Skin of body (tissue), 2 donors: ENCODE measurements around the gene SRGAP2C. TPM values are rescaled to one million over a fixed set of nuclear protein-coding genes. Genes with fewer than 3 reads are reported as not detected.
"Not testable (repeated sequence)": the region's sequence is repeated elsewhere in the genome, so short reads cannot be mapped to it uniquely, and the experiment has no call there.

Experiments
- DNase-seq: peaks from one replicate; lab custom pipeline; 2025; lab: John Stamatoyannopoulos, UW
- total RNA-seq: library from RNA; depleted of rRNA; stranded (reverse); fragments of >200 nt; gene quantifications from one replicate; pipeline ENCODE4 v1.2.3, GENCODE V29; 2014

SRGAP2C gene
- 13.4 TPM for total RNA-seq

DNA sequence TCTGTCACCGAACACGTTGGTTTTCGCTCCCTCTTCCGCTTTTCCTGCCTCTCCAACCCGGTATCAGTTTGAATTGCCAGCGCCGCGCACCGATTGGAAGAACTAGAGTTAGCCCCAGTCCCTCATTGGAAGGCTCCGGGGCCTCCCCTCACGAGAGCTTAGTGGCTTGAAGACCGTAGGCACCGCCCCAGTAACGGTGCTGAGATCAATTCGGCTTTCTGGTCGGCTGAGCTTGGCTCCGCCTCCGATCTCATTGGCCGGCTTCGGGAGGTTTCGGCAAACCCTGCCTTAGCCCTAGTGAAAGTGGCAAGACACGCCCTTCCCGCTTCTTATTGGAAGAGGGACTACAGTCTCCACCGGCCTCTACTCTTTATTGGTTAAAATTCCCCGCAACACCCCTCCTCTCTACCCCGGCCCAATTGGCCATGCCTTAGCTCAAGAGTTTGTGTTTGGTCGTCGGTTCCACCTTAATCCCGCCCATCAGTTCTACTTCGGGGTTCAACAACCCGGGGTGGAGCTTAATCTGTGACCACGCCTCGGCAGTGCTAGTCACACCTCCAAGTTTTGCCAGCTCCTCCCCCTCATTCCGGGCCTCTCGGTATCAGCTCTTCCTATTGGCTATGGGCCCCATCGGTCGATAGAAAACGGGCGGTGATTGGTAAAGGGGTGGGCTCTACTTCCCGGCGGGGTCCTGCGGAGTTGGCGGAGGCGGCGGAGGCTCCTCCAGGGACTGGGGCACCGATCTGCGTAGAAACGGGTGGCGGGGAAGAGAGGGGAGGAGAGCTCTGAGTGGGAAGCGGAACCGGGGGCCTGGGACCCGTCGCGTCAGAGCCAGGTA, at the start of gene SRGAP2C, which contains the start of gene FAM72B:
TSS of gene SRGAP2C (plus strand) at position 686 of the 838 bp plus-strand sequence. CDS start 2,472 bp downstream, outside the sequence.
TSS of gene FAM72B (minus strand) at position 51 of the 838 bp plus-strand sequence. CDS start 851 bp downstream, outside the sequence.
- DNase-seq: peak; percentile 96

DNA sequence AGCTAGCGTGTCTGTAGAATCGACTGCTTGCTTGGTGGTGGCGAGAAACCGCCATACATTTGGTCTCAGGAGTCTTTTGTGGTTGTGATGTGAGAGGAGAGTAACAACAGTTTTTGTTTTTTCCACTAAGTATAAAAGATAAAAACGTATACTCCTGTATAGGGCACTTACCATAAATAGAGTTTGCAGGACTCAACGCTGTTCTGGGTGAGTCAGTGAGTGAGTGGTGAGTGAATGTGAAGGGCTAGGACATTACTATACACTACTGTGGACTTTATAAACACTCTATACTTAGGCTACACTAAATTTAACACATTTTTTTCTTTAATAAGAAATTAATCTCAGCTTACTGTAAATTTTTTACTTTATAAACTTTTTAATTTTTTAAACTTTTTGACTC, 44.4 kb upstream of the SRGAP2C start:
- not testable (repeated sequence) for DNase-seq

DNA sequence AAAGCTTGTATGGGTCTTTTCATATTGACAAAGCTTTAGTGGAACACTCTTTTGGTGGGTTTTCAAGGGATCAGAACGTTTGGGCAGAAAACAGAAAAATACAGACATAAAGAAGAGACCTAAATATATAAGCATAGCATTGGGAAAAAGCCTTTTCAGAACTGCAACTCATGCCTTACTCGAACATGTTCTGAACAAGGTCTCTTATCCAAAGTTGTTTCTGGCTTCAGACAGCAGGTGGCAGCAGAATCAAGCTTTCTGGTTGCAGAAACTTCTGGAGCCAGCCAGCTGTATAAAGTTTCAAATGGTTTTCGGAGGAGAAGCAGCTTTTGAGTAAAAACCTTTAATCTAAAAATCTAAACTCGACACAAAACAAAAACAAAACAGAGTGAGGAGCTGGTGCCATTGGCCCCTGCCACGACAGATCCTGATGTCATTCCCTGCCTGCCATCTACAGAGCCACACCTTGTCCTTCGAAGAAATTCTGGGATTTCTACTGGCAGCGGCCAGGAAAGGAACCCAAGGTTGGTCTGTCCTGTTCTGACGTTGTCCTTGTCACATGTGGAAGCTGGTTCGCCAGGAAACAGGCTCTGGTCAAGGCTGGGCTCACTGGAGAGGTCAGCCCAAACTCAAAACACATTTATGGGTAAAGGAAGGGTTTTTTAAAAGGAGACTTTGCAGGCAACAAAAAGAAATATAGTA, 36.1 kb upstream of the SRGAP2C start:
- not testable (repeated sequence) for DNase-seq

DNA sequence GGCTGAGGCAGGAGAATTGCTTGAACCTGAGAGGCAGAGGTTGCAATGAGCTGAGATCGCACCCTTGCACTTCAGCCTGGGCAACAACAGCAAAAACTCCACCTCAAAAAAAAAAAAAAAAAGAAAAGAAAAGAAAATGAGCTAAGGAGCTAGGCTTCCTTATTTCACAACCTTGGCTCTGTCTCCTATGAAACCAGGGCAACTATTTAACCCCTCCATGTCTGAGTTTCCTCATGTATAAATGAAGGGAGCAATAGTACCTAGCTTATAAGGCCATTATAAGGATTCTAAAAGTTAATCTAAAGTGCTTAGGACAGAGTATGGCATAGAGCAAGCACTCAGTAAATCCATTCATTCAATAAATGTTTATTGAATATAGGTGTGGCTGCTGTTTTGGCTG, 33.5 kb upstream of the SRGAP2C start:
- not testable (repeated sequence) for DNase-seq

DNA sequence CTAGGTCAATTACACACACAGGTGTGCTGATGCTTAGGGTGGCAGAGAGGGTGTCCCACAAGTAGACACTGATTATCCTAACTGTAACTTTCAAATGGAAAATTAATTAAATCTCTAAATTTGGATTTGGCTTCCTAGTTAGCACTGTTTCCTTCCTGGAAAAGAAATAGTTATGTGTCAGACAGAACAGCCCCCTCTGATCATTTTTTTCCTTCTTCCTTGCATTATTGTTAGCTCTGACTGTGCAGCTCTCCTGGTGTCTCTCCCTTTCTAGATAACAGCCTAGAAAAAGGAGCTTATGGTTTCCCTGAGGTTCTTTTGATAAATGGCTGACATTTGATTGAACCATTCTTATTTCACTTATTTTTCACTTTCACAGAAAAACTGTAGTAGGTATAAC, 32.0 kb upstream of the SRGAP2C start:
- DNase-seq: not testable (repeated sequence)

DNA sequence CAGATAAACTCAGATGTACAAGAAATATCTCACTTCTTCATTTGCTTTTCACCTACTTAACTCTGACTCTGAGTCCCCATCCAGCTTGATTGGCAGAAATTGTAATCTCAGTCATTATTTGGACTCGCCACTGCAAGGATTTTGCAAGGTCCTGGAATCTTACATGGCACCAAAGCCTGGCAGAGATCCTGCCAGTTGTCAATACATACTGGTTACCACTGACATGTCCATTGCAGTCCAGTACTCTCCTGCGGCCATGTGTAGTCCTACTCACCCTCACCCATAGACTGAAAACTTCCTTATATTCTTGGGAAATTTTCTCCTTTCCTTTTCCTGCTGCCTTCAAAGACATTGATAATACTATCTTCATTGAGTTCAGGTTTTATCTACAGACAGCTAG, 30.0 kb upstream of the SRGAP2C start:
- DNase-seq: not testable (repeated sequence)

DNA sequence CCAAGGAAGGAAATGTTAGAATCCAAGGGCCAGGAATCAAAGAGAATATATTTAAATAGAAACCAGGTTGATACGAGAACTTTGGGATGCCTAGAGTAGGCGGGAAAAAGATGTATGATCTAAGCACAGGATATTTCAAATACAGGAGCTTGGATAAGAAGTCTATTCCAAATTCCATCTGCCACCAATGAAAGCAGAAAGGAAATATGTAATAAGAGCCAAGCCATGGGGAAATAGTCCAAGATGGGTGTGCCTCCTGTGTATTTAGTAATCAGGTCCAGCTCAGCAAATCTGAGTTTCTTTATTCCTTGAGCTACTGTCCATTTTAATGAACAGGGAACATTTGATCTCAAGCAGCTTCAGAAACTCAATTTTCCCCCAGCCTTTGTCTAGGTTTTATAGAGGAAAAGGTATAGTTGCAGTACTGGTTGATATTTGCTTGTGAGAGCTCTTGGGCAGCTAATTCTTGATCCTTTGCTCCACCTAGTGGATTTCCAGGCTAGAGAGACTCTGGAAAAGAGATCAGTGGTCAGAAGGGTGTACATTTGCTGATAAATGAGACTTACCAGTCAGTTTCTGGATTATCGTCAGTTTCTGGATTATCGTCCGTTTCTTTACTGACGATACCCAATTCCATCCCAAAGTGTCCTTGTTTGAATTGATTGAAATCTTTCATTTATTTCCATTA, 29.0 kb upstream of the SRGAP2C start:
- DNase-seq: peak; percentile 5

DNA sequence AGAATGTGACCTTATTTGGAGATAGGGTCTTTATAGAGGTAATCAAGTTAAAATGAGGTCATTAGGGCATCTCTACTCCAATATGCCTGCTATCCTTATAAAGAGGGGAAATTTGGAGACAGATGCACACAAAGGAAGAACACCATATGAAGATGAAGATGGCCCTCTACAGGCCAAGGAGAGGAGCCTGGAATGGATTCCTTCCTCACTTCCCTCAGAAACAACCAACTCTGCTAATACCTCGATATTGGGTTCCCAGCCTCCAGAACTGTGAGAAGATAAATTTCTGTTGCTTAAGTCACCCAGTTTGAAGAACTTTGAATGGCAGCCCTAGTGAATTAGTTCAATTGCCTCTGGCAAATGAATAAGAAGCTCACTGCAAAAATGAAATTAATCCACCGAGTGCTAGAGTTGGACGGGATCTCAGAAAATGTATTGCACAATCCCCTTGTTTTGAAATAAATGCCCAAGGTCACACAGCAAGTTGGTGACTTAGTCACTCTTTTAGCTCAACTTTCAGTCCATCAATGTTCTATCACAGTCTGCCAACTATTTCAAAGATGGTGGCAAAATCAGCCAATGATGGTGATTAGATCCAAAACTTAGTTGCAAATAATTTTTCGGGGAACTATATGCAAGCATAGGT, 27.7 kb upstream of the SRGAP2C start:
- not testable (repeated sequence) for DNase-seq

DNA sequence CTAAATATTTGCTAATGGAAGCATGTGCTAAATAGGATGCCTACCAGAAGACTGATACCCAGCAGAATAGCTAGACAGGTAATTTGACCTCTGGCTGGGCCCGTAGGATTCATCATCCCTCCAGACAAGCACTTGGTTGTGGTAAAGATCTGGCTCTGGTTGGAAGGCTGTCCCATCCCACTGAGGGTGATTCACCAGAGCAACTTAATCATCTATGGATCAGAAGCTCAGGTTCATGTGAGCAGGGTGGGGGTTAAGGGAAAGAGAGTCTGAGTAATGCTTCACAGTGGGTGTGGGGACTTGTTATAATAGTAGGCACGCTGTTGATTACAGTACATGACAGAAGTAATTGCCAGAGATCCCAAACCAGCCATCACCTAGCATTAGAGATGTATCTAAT, 27.2 kb upstream of the SRGAP2C start:
- DNase-seq: not testable (repeated sequence)

DNA sequence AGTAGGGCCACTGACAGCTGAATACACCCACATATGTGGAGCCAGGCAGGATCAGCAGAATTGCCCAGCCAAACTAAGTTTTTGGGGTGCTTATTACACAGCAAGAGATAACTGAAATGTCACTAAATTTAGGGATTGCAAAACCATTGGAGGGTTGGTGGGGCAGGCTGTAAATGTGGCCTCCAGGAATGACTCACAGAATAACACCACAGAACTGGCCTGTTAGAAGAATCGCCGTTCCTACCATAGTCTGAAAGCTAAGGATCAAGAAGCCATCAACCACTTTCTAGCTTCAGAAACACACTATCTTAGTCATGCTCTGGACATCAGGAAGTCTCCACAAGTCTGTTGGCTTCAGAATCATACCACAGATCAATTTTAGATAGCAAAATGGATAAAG, 24.7 kb upstream of the SRGAP2C start:
- DNase-seq: not testable (repeated sequence)

DNA sequence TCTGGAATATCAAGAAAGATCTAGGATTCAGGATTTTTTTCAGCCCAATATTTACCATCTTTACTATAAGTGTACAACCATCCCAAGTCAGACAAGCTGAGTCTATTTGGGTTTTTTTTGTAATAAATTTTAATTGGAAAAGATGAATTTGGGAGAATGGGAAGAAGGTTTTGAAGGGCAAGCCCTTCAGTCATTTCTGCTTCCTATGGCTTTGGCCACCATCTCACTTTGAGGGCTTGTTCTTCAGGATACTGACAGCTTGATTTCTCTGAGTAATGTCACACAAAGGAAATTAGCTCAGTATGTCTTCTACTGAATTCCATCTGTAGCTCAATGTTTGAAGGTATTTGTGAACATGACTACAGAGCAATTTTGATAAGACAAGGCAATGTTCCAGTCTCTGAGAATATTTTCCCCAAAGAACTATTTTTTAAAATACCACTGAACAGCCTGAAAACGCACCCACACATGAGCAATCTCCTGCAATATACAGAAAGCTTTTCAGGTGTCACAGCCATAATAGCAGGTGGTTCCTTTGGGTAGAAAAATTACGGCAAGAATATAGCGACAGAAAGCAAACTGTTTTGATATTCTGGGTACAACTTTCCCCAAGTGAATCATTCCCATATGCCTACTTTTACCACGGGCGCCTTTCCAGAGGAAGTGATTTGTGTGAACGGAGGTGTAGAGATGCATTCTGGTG, 23.4 kb upstream of the SRGAP2C start:
- not testable (repeated sequence) for DNase-seq

DNA sequence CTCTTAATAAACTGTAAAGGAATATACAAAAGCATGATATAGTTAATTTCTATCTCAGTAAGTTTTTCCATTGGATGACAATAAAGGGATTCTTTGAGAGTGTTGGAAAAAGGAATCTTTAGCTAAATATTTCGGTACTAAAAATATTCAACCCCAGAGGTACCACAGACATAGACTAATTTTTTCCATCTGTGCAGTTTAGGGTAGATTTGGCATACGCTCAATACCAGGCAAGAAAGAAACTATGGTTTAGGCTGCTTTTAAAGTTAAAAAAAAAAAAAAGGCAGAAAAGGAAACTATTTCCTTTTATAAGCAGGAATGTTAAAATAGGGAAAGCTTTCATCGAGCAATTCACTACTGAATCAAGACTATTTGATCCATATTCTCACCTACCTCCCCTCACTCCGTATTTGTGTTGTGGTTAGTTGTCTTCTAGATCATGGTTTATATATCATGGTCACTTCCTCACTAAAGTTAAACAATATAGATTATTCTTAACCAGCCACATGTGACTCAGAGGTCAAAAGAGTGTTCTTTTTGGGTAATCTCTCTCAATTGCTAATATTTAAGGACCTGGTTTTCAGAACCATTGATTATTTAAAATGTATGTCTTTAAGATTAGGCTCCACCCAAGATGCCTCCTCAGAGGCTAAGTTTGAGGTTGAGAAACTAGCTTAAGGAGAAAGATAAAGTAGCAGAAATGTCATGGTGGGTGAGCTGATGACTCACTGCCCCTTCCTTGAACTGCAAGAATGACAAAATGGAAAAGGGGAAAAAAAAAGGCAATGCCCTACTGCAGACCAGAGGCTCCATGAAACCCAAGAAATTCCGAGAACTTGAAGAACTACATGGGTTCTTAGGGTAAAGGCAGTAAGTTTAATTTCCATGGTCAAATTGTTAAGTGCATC, 20.7 kb upstream of the SRGAP2C start:
- not testable (repeated sequence) for DNase-seq

DNA sequence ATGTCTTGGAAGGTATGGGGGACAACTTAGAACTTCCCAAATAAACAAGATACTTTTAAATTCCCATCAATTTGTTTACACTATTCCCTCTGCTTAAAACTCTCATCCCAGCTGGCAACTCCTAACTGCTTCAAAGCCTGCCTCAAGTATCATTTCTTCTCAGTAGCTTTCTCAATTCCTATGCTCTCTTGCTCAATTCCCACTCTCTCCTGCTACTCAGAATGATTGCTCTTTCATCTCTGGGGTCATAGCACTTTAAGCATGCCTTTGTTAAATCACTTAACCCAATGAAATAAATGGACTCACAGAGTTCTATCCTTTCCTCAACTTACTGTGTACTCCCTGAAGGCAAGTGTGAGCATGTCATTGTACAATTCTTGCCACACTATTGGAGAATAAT, 19.5 kb upstream of the SRGAP2C start:
- not testable (repeated sequence) for DNase-seq

DNA sequence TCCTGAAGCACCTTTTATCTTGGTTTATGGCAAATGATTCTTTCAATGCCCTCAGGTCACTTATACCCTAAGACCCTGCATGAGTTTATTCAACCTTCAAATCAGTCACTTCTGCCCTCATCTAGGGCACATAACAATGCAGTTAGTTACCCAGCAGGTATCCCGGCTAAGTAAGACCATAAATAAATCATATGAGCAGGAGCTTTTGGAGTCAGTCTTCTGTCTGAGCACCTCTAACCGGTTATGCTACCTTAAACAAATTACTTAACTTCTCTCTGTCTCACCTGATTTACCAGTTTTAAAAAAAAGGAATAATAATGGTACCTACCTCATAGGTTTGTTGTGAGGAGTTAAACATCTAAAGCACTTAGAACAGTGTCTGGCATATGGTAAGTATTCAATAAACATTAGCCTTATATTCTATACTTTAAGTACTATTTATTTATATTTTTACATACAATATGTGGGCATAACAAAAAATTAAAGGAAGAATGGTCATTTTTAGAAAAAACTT, 17.5 kb upstream of the SRGAP2C start:
- DNase-seq: not testable (repeated sequence)

DNA sequence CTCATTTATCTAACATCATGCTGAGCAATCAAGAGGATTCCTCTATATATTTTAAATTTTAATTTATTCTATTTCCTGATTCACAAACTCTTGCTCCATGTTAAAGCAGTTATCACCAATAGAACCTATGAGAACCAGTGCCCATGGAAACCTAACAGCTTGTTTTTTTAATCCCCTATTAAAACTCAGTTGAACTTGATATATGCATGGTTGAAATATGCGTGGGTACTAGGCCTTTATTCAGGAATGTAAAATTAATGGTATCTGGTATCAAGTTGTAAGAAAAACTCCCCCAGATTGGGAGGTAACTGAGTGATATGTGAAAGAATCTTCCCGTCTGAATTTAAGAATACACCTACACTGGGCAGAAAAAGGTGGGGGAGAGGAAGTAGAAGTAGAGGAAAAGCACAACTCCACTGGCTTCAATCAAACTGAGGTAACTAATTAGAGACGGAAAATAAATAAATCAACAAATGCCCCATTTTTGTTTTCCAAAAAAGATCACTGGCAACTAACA, 16.6 kb upstream of the SRGAP2C start:
- not testable (repeated sequence) for DNase-seq

DNA sequence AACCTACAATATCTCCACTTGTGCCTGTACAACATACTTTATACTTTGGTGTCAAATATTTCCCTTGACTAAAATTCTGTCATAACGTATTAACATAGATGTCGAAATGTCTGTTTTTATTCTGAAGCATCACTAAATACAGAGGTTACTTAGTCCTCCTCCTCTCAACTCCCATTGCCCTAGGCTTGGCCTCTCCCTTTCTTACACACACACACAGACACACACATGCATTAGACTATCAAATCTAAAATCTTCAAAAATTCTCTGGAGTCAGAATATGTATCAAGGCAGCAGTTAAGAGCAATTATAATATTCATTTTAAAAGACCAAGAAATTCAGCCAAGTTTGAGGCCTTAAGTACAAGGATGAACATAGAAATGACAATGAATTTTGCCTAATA, 8.1 kb upstream of the SRGAP2C start:
- not testable (repeated sequence) for DNase-seq

DNA sequence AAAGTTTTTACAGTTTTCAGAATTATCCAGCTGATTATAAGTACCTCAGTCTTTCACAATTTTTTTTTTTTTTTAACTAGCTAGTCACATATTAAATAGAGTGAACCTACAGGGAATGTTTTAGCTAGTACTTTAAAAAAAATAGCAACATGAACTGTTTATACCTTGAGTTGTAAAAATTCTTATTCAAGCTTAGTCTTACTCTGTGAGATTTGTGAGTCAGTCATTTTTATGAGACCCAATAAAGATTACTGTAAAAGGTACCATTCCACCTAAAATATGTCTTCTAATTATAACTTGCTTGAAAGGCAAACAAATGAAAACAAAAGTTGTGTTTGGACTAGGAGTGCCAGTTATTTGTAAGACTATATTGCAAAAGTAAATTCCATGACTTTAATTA, 6.6 kb upstream of the SRGAP2C start:
- not testable (repeated sequence) for DNase-seq

DNA sequence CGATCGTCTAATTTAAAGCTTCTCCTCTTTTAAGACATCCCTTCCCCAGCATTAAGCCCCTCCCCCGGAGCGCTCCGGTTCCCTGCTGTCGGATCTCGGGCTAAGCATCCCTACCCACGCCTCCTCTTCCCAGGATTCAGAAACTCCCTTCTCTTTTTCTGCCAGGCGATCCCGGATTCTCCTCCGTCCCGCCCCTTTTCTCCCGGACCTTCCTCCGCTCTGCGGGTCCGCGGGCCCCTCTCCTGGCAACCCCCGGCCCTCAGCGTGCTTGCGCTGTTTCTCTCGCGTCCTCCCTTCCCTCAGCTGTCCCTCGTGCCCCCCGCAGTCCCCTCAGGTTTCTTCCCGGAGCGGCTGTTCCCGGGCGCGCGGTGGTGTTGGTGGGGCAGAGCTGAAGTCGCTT, 908 bp upstream of the SRGAP2C start:
- DNase-seq: not testable (repeated sequence)

DNA sequence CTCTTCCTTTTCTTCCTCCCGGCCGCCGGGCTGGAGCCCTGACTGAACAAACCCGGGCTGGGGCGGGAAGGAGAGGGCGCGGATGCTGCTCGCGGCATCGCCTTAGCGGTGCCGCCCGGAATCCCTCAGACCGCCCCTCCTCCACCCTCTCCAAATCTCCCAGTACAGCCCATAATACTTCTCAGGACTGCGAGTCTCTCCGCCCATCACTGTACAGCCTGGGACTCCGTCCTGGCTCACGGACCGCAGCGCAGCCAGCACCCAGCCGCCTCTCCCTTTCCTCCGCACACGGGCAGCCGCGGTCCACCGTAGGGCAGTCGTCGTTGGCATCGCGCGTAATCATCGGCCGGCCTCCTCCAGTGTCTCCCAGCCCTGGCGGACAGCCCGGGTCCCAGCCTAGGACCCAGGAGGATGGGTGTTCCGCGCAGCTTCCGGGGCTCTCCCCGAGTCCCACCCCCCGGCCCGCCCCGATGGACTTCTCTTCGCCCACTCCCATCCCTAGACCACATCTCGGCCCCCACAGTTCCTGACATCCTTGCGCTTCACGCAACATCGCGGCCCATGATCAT, 449 bp downstream of the SRGAP2C start:
- not testable (repeated sequence) for DNase-seq
